SU-DHL-6 (cell line): ENCODE measurements around the gene CFAP99.

Experiments
- H2AFZ ChIP-seq: fragments of 200-600 bp; sonication (generic); 2 replicates; pipeline ENCODE4 v1.6.1; 2014; ENCODE audit warnings: low read depth, mild to moderate bottlenecking, moderate library complexity, mixed read lengths, antibody characterized with exemption, low read length; ENCODE audit not compliant: severe bottlenecking
- H3F3A ChIP-seq: fragments of 200-600 bp; shearing (Covaris generic); 2 replicates; pipeline ENCODE4 v1.6.0; 2016; ENCODE audit warnings: antibody characterized with exemption, mild to moderate bottlenecking; ENCODE audit not compliant: insufficient read depth
- H3K27ac ChIP-seq: fragments of 200-600 bp; sonication (generic); 2 replicates; pipeline ENCODE4 v1.5.1; 2016; ENCODE audit warnings: low read depth, mild to moderate bottlenecking, low read length, moderate library complexity, mixed read lengths
- H3K27me3 ChIP-seq: fragments of 200-600 bp; sonication (generic), shearing (Covaris generic); 2 replicates; pipeline ENCODE4 v1.6.0; 2014; ENCODE audit warnings: mild to moderate bottlenecking, low read length
- H3K36me3 ChIP-seq: fragments of 200-600 bp; sonication (generic); 2 replicates; pipeline ENCODE4 v1.6.1; 2014; ENCODE audit warnings: mild to moderate bottlenecking, low read length, mixed read lengths
- H3K4me2 ChIP-seq: fragments of 300-600, 200-600 bp; shearing (Covaris generic), sonication (generic); 2 replicates; pipeline ENCODE4 v1.6.0; 2014; ENCODE audit warnings: low read length, low read depth, mild to moderate bottlenecking; ENCODE audit not compliant: poor library complexity, severe bottlenecking
- H3K4me3 ChIP-seq: fragments of 200-600 bp; sonication (generic); 2 replicates; pipeline ENCODE4 v1.5.1; 2014; ENCODE audit warnings: antibody characterized with exemption, low read length, mild to moderate bottlenecking, mixed read lengths; ENCODE audit not compliant: insufficient read depth, poor library complexity, severe bottlenecking
- H3K79me2 ChIP-seq: fragments of 200-600 bp; sonication (generic); 2 replicates; pipeline ENCODE4 v1.6.1; 2014; ENCODE audit warnings: mild to moderate bottlenecking, low read length, moderate library complexity; ENCODE audit not compliant: insufficient read depth
- H3K9ac ChIP-seq: fragments of 200-600 bp; sonication (generic); 2 replicates; pipeline ENCODE4 v1.7.0; 2014; ENCODE audit warnings: mild to moderate bottlenecking, low read length
- H3K9me2 ChIP-seq: fragments of 200-600 bp; sonication (generic); replicated peaks from 2 replicates; pipeline ENCODE4 v1.6.1; 2014; ENCODE audit warnings: low read length; ENCODE audit not compliant: insufficient read depth
- H3K9me3 ChIP-seq: fragments of 200-600 bp; sonication (generic); 2 replicates; pipeline ENCODE4 v1.6.1; 2014; ENCODE audit warnings: low read length, mixed read lengths; ENCODE audit not compliant: insufficient read depth
- H4K20me1 ChIP-seq: fragments of 200-600 bp; sonication (generic); 2 replicates; pipeline ENCODE4 v1.6.1; 2014; ENCODE audit warnings: low read depth, mild to moderate bottlenecking, antibody characterized with exemption, low read length, moderate library complexity, mixed read lengths
- EZH2phosphoT487 ChIP-seq: fragments of 200-600 bp; sonication (generic), shearing (Covaris generic); conservative IDR thresholded peaks from 2 replicates; pipeline ENCODE4 v1.6.1; 2018; ENCODE audit warnings: mild to moderate bottlenecking, antibody characterized with exemption, low read length, moderate library complexity, mixed read lengths
- TF ChIP-seq, protein P1 (sequence below): fragments of 200-600 bp; sonication (generic); IDR thresholded peaks from one replicate; pipeline ENCODE4 v1.5.1; 2017; ENCODE audit warnings: antibody characterized with exemption, mild to moderate bottlenecking, low read length, moderate library complexity; ENCODE audit not compliant: insufficient read depth, poor library complexity, severe bottlenecking

Gene CFAP99

DNA sequence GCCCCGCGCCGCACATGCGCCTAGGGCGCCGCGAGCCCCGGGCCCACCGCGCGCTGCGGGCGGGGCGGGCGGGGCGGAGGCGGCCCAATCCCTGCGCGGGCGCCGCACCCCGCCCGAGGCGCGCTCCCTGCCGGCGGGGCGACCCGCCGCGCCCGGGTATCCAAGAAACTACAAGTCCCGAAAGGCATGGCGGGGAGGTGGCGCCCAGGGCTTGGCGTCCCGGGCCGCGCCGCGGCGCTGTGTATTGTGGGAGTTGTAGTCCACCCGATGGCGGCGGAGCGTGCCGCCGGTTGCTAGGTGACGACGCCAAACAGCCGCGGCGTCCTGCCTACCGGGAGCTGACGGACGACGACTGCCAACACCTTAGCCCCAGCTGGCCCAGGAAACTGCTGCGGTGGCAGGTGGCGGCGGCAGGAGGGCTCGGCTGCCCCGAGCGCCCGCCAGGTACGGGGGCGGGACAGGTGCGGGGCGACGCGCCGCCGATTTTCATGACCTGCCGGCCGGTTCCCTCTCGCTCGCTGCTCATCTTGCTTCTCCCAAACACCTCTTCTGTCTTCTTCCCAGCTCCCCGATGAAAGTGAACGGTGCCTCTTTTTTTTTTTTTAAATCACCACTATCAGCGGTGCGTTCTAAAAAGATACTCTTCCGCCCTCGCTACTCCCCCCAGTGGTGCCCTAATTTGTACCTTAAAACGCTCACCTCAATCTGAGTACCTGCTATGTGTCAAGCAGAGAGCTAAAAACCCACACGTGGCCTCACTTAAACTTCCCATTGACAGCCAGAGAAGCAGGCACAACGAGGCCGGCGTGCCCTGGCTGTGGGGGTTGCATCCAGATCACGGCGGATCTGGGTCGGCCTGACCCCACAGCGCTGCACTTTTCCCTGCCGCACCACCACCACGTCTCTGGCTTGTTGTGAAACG, at the start of gene CFAP99:
CFAP99 (plus strand) TSS at position 306 of the 922 bp plus-strand sequence.
- H3K9me3 ChIP-seq = no peaks in the 10 kb centered on the region
- TF ChIP-seq, protein P1, sequence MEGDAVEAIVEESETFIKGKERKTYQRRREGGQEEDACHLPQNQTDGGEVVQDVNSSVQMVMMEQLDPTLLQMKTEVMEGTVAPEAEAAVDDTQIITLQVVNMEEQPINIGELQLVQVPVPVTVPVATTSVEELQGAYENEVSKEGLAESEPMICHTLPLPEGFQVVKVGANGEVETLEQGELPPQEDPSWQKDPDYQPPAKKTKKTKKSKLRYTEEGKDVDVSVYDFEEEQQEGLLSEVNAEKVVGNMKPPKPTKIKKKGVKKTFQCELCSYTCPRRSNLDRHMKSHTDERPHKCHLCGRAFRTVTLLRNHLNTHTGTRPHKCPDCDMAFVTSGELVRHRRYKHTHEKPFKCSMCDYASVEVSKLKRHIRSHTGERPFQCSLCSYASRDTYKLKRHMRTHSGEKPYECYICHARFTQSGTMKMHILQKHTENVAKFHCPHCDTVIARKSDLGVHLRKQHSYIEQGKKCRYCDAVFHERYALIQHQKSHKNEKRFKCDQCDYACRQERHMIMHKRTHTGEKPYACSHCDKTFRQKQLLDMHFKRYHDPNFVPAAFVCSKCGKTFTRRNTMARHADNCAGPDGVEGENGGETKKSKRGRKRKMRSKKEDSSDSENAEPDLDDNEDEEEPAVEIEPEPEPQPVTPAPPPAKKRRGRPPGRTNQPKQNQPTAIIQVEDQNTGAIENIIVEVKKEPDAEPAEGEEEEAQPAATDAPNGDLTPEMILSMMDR = no peak
- TF ChIP-seq EZH2phosphoT487 = no peak
- H3K79me2 ChIP-seq = no peaks in the 10 kb centered on the region
- H2AFZ ChIP-seq = no peak within 1 kb of the TSS
- H3K27ac ChIP-seq = no peak within 1 kb of the TSS
- H3F3A ChIP-seq = peaks cover 6% of the 10 kb centered on the region; the same call in 1 of the 2 replicates
- H3K27me3 ChIP-seq = no peaks in the 10 kb centered on the region
- H3K9me2 ChIP-seq = no peaks in the 10 kb centered on the region
- no peaks in the 10 kb centered on the region for H3K36me3 ChIP-seq
- peak within 1 kb of the TSS; percentile 55 for H3K4me3 ChIP-seq
- H3K4me2 ChIP-seq = peak within 1 kb of the TSS; percentile 88
- peak within 1 kb of the TSS; percentile 31 for H3K9ac ChIP-seq
- no peaks in the 10 kb centered on the region for H4K20me1 ChIP-seq

DNA sequence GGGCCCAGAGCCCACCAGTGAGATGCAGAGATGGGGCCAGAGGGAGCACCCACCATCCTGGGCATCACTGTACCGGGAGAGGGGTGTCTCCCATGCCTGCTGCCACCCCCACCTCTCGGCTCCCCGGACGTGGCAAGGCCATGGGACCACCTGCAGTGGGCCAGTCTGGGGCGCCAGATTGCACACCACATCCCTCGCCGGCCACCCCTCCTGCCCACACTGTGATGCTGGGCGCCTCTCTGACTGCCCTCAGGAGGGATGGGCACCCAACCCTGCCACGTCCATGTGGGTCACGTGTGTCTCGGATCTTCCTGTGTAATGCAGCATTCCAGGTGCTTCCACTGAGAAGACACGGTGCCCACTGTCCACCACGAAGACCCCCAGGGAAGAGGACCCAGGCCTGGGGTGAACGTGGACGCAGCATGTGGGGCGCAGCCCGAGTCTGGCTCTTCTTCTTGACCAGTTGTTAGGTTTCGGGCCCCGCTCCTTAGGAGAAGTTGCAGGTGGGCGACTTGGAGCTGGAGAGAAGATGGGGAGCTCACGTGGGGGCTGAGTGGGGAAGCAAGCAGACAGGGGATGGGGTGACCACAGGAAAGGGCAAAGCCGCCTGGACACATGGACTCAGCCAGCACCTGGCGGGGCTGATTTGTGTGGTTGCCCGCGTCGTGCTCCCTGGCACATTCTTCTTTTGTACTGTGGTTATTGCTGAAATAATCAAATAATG, 48.0 kb upstream of the CFAP99 start:
- Histone ChIP-seq H3K79me2 (no peaks in the 10 kb centered on the region), H3K27me3 (no peaks in the 10 kb centered on the region)

GRCh38 chr4:2371765-2372487, 46.8 kb upstream of the CFAP99 start:
- H4K20me1 ChIP-seq = no peaks in the 10 kb centered on the region
- no peaks in the 10 kb centered on the region for H3K27me3 ChIP-seq
- H3K36me3 ChIP-seq = no peaks in the 10 kb centered on the region
- H3F3A ChIP-seq = no peaks in the 10 kb centered on the region
- H3K9ac ChIP-seq = no peak overlapping the region
- H3K9me2 ChIP-seq = no peaks in the 10 kb centered on the region
- TF ChIP-seq, protein P1 = no peak
- no peak for TF ChIP-seq EZH2phosphoT487
- 0 out of 2 replicates have a peak, but pooled peaks cover 8% of the 10 kb centered on the region for H3K9me3 ChIP-seq
- H2AFZ ChIP-seq = no peak overlapping the region
- no peak overlapping the region for H3K4me2 ChIP-seq
- no peaks in the 10 kb centered on the region for H3K79me2 ChIP-seq
- no peak overlapping the region for H3K27ac ChIP-seq
- H3K4me3 ChIP-seq = no peak overlapping the region

More for the DNA sequence above, 48.0 kb upstream of the CFAP99 start:
- H3K4me3 ChIP-seq = no peak overlapping the region
- no peaks in the 10 kb centered on the region for H3F3A ChIP-seq
- no peaks in the 10 kb centered on the region for H4K20me1 ChIP-seq
- no peaks in the 10 kb centered on the region for H3K9me2 ChIP-seq
- H3K27ac ChIP-seq = no peak overlapping the region
- 0 out of 2 replicates have a peak, but pooled peaks cover 8% of the 10 kb centered on the region for H3K9me3 ChIP-seq
- no peaks in the 10 kb centered on the region for H3K36me3 ChIP-seq
- no peak overlapping the region for H3K9ac ChIP-seq
- H3K4me2 ChIP-seq = no peak overlapping the region
- TF ChIP-seq, protein P1 = no peak
- TF ChIP-seq EZH2phosphoT487 = no peak
- H2AFZ ChIP-seq = no peak overlapping the region
